Measurements from ENCODE around the gene WASF1.
"Not testable (repeated sequence)": the region's sequence is repeated elsewhere in the genome, so short reads cannot be mapped to it uniquely, and the experiment has no call there.

The WASF1 gene

DNA sequence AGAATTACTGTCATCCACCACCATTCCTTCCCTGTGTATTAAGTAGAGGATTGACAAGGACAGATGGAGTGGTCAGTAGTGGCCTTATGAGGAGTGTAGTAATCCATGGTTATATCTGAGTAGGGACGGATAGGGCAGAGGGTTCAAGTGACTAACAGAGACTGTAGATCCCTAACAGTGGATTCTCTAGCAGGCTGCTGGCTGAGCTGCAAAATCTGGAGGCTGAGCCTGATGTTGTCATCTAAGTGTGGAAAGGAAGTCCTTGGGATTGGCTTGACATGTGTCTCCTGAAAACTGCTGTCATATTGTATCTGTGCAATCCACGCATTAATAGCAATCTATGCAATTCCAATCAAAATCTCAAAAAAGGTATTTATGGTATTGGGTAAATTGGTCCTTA is 94.2 kb downstream of the WASF1 start:
- no peak for DNase-seq

DNA sequence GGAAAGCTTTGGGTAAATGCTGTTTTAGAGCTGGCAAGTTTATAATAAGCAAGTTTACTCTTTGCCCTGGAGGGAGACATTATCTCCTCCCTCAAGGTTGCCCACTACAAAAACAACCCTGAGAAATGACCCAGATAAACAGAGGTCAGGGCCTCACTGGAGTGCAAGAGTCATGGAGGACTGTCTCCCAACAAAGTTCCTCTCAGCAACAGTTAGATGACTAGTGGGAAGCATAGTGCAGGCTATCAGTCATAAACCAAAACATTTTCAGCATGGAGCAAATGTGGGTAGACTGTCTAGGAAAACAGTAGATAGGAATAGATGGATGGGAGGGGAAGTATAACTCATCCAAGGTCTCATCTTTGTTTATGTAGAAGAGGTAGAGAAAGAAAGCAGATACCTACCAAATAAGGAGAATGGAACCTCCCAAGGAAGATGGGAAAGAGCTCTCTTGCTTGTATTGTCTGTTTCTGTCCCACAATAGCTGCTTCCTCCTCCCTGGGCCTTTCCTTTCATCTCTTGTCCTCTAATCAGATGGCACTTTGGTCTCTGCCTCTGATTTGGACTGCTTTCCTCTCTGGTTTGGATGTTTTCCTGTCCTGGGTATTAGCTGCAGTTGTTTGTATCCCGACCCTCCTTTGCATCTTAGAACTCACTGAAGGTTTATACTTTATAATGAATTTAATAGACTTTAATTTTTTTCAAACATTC is 95.4 kb downstream of the WASF1 start:
- no peak for DNase-seq

DNA sequence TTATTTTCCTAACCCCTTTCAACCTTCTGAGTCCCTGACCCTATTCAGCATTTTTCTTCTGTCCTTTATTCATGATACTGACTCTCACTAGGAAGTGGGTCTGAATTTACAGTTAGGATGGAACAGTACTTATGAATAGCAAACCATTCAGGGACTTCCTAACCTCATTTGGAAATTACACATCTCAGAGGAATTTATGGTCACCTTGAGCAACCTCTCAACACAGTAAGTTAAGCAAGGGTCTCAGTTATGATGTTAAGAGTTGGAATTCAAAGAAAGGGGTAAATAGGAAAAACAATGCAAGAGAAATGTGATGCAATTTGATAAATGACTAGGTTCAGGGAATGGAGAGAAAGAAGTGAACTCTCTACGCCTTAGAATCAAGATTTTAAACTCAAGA is 104.1 kb downstream of the WASF1 start:
- DNase-seq: peak; percentile 28

DNA sequence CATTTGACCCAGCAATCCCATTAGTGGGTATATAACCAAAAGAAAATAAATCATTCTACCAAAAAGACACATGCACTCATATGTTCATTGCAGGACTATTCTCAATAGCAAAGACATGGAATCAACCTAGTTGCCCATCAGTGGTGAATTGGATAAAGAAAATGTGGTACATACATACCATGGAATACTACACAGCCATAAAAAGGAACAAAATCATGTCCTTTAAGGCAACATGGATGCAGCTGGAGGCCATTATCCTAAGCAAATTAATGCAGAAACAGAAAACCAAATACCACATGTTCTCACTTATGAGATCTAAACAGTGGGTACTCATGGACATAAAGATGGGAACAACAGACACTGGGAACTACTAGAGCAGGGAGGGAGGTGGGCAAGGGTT is 106.0 kb downstream of the WASF1 start:
- DNase-seq: not testable (repeated sequence)

DNA sequence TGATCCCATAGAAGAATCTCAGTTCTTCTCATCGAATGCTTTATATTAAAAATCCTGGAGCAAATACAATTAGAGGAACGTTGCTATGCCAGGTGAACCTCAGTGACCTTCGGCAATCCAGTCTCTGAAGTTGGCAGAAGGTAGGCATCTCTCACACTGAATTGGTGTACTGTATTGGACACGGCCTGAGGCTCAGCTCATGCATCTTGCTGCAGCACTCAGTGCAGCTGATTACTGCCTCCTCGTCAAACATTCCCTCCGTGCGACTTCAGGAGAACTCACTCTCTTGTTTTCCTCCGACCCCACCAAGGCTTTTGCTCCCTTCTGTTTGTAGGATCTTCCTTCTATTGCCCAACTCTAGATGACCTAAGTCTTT is 110.9 kb downstream of the WASF1 start:
- no peak for DNase-seq

DNA sequence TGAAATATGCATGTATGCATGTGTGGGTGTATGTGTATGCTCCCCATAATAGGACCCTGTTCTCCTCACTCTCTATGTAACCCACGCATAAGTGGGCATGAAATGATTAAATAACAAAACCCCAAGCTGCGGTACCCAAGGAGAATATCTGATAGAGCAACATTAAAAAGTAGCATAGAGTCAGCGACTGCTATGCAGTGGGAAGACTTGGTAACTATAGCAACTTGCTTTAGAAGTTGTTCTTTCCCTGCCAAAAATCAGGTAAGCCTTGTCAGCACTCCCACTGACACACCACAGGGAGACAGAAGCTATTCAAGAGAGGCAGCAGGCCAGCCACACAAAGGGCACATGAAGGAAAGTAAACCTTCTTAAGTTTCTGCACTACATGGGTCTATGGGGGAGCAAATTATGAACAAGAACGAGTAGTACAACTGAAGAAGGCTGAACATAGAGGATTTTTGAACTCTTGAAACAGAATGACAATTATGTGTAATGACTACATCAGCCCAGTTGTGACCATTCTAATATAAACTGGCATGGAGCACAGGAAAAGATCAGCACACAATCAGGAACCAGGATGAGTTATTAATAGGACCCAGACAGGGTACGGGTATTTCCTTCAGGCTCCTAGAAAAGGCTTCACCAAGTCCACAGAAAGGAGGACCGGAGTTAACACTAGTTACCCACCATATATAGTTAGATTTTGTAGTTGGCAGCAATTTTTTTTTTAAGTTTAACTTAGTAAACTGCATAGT is 111.5 kb downstream of the WASF1 start:
- no peak for DNase-seq

DNA sequence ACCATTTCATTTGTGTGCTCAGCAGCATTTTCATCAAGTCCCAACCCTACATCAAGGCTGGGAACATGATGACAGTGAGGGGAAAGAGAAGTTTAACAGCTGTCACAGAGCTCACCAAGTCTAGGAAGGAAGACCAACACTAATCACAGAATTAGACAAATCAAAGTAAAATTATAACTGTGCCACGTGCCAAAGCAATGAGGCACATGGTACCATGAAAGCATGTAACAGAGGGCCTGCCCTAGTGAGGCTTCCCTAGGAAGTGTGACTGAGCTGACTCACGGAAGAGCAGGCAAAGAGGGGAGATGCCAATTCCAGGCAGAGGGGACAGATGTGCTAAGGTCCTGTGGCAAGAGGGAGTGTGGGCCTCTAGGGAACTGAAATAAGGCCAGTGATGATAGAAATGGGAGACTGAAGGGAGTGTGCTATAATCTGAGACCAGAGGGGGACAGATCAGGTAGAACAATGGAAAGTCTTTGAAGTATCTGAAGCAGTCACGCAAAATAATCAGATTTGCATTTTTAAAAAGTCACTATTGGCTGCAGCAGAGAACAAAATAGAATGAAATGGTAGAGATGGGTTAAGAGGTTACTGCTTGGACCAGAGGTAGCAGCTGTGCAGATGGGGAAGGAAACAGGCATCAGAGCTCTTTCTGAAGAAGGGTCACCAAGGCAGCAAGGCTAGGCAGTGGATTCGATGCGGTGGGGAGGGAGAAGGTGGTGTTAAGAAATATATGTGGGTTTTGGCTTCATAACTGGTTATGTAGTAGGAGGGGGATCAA is 114.5 kb downstream of the WASF1 start:
- no peak for DNase-seq

DNA sequence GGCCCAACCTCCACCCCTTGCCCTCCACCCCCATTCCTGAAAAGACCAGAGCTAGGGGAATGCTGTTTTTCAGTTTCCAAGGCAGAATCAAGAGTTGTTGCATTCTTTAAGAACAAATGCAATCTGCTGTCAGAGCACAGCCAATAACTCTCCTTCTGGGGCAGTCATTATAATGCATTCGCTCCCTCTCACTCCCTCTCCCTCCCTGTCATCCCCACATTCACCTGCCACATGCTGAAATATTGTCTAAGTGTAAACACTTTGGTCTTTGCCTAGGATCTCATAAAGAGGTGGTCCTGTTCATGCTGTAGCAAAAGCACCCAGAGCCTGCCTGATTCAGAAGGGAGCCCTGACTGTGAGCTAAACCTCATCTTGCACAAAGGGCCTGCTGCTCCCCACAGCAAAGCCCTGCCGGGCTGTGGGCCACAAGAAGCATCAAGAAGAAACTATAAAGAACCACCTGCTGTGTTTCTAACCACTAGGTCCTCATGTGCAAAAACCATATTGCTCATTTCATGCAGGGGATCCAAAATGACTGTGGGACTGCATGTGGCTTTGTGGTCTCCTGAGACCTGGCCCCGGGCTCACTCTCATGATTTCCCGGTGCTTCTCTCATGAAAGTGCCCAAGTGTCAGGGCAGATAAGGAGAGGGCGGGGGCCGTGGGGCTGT is 115.7 kb downstream of the WASF1 start:
- no peak for DNase-seq

DNA sequence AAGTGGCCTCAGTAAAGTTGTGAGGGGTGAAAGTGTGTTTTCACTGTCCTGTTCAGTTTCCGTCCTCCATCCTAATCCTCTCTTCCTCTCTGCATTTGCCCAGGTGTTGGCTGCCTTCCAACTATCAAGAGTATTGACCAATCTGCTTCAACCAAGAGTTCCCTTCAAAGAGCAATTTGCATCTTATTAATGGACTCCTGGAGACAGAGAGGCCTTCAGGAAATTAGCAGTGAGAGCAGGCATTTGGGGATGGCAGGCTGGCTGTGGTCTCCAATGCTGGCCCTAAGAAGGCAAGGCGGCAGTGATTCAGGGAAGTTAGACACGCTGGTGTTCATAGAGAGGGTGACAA is 124.1 kb downstream of the WASF1 start:
- no peak for DNase-seq

DNA sequence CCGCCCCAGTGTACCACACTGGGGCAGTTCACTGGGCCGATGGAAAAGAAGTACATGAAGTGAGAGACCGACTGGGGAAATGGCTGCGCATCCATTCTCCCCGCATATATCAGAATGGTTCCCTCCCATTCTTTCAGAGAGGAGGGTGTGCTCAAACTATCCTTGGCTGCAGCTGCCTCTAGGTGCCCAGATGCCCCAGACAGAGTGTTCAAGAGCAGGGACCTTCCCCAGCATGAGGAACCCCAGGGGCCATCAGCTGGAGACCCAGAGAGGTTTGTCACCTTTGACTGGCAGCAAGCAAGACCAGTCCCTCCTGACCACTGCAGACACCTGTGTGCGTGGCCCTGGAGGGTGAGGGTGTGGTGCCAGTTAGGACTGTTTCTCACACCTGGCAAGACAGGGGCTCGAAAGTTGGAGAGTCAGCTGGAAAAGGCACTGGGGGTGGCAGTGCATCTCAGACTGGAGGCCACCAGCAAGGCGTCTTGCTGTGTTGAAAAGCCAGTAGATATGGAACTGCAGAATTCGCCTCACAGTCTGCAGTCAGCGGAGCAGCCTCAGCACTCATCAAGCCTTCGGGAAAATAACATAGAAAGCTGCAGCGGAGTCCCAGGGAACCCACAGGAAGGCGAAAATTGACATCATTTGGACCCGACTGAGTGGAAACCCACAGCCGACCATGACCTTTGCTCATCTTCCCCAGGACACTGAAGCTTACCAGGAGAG is 124.6 kb downstream of the WASF1 start:
- no peak for DNase-seq

DNA sequence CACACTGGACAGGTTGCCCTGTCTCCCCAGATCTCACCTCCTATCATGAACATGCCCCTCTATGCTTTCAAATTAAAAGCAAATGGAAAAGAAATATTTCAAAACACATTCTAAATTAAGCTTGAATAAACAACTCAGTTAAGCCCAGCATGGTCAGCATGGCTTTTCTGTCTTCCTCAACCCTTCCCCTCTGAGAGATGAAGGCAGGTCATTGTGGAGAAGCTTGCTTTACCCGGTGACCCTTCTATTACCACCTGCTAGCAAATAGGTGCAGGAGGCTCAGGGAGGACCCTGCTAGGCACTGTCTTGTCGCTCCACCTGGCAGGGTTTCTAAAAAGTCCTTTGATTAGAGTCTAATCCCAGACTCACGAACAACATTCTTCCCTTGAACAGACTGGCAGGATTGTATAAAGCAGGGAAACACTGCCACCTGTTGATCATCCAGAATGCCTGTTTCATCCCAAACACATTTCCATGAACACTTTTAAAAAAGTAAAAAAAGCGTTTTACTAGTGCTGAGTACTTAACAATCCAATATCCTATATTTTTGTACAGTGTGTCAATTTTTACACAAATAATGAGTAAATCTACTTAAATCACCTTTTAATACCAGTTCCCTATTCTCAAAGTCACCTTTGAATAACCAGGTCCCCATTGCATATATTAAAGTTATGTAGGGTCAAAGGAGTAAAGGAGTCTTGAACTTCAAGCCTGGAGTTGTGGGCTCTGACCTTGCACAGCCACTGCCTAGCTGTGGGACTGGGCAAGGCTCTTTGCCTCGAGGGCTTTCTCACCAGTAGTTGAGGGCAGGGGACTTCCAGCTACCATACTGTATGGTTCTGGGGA is 125.9 kb downstream of the WASF1 start:
- DNase-seq: peak; percentile 46

DNA sequence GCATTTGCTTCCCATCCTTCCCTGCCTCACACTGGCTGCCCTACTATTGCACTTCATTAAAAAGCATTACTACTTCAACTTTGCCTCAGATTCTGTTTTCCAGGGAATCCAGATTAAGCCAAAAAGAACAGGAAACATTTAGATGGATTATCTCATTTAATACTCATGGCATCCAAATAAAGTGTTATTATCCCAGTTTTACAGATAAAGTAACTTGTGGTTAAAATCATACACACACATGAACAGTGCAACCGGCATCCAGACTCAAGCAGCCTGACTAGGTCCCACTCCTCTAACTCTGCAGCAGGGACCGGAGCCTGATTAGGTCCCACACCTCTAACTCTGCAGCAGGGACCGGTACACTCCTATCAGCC is 129.0 kb downstream of the WASF1 start:
- DNase-seq: no peak

Data from fibroblast of skin of right quadriceps (primary cell).